Kidney (tissue), 14 donors: Measurements from ENCODE around the gene RYR2. TPM values are rescaled to one million over a fixed set of nuclear protein-coding genes. Genes with fewer than 3 reads are reported as not detected.

Experiments
- DNase-seq, 5 donors: peaks; one replicate each; pipeline ENCODE4 v3.0.0-alpha.2; 2013 to 2020
- FAIRE-seq: peaks from 2 replicates; lab custom pipeline; 2012; peaks lifted over from hg19 to GRCh38; lab: Jason Lieb, UNC
- H3K27ac ChIP-seq, 2 donors: one replicate each; pipeline ENCODE4 v1.7.0; 2013; ENCODE audit warnings: low read depth in 2 of 2, low read length in 2 of 2, inconsistent platforms in 1 of 2
- H3K27me3 ChIP-seq: one replicate; pipeline ENCODE4 v1.7.1; 2013; ENCODE audit warnings: low read length, inconsistent platforms; ENCODE audit not compliant: control insufficient read depth, insufficient read depth
- H3K36me3 ChIP-seq, 3 donors: one replicate each; pipeline versions ENCODE4 v1.7.0 to v1.7.1; 2013; ENCODE audit warnings: low read length in 3 of 3, control low read depth in 1 of 3, inconsistent platforms in 1 of 3; ENCODE audit not compliant: insufficient read depth in 3 of 3, control insufficient read depth in 2 of 3
- H3K4me1 ChIP-seq, 3 donors: one replicate each; pipeline versions ENCODE4 v1.7.0 to v1.7.1; 2013; ENCODE audit warnings: low read length in 3 of 3, inconsistent platforms in 1 of 3, low read depth in 1 of 3; ENCODE audit not compliant: control insufficient read depth in 2 of 3, insufficient read depth in 2 of 3
- H3K4me3 ChIP-seq, 3 donors: one replicate each; pipeline versions ENCODE4 v1.7.0 to v1.8.1; 2013; ENCODE audit warnings: low read length in 3 of 3, control low read depth in 1 of 3, inconsistent platforms in 1 of 3
- H3K9ac ChIP-seq, 3 donors: one replicate each; pipeline versions ENCODE4 v1.7.0 to v1.7.1; 2013; ENCODE audit warnings: low read length in 3 of 3, control low read depth in 1 of 3, inconsistent platforms in 1 of 3
- H3K9me3 ChIP-seq, 3 donors: one replicate each; pipeline versions ENCODE4 v1.7.0 to v1.7.1; 2013; ENCODE audit warnings: low read length in 3 of 3, control low read depth in 1 of 3, inconsistent platforms in 1 of 3; ENCODE audit not compliant: control insufficient read depth in 2 of 3, insufficient read depth in 1 of 3
- intact Hi-C: fragments of 100-400 bp; cut with DNase I; formaldehyde crosslinking; loops from one replicate; pipeline ENCODE4 v1.11.1; 2022
- polyA plus RNA-seq: library from polyadenylated mRNA; stranded (reverse); fragments of 350-450 nt; fragmentation: Illumina TruSeq; extraction: RNeasy Lipid Tissue Mini Kit (QIAGEN cat#74804); gene quantifications from one replicate; pipeline ENCODE4 v1.2.3, GENCODE V29; 2014; ENCODE audit warnings: low read depth, low replicate concordance; ENCODE audit not compliant: insufficient read depth
- total RNA-seq: library from RNA; stranded (reverse); fragmentation: NEBNext Ultra II Directional; extraction: Animal tissue kit (Norgen Biotek cat#: 25700); gene quantifications from one replicate; pipeline ENCODE4 v1.2.1, GENCODE V29; 2021
- TF ChIP-seq, protein P1 (sequence below): IDR thresholded peaks from 3 replicates; pipeline ENCODE4 v1.5.1; 2012; ENCODE audit warnings: mild to moderate bottlenecking, moderate library complexity, borderline replicate concordance; ENCODE audit not compliant: insufficient read depth; ENCODE audit errors: extremely low read depth
- donor health status: control.
- donor health status: control.
- donor health status: control.
- donor health status: control.
- donor health status: control.
- donor health status: DM: yes; HTN: yes; CAD: no.
- donor health status: Normal renal cell carcinoma (clear cell type).

The RYR2 gene
- total and polyA plus RNA-seq, 2 donors from 2014 or later = 0.28 to 0.60 TPM

DNA sequence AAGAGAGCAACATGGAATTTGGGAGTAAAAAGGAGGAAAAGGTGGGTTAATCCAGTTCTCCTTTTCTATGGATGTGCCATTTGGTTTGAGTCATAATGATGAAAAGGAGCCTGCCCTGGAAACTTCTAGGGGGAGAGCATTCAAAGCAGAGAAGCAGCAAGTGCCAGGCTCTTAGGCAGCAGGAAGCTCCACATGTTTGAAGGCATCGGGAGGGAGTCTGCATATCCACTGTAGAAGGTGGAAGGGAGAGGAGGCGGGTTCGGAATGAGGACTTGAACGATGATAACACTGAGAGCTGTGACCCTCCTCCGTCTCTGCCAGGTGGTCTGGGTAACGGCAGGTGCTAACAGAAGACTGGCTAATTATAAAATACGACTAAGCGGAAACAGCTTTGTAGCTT is 128.2 kb downstream of the RYR2 start:
- no peak overlapping the region for H3K27ac ChIP-seq
- no peaks in the 10 kb centered on the region for H3K9me3 ChIP-seq
- DNase-seq (no peak), FAIRE-seq (no peak)
- H3K27me3 ChIP-seq = no peaks in the 10 kb centered on the region
- intact Hi-C loops = no loop called here
- H3K4me1 ChIP-seq = no peaks in the 10 kb centered on the region
- TF ChIP-seq, protein P1, sequence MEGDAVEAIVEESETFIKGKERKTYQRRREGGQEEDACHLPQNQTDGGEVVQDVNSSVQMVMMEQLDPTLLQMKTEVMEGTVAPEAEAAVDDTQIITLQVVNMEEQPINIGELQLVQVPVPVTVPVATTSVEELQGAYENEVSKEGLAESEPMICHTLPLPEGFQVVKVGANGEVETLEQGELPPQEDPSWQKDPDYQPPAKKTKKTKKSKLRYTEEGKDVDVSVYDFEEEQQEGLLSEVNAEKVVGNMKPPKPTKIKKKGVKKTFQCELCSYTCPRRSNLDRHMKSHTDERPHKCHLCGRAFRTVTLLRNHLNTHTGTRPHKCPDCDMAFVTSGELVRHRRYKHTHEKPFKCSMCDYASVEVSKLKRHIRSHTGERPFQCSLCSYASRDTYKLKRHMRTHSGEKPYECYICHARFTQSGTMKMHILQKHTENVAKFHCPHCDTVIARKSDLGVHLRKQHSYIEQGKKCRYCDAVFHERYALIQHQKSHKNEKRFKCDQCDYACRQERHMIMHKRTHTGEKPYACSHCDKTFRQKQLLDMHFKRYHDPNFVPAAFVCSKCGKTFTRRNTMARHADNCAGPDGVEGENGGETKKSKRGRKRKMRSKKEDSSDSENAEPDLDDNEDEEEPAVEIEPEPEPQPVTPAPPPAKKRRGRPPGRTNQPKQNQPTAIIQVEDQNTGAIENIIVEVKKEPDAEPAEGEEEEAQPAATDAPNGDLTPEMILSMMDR = no peak
- no peak overlapping the region for H3K9ac ChIP-seq
- H3K36me3 ChIP-seq = no peaks in the 10 kb centered on the region
- H3K4me3 ChIP-seq = no peak overlapping the region

DNA sequence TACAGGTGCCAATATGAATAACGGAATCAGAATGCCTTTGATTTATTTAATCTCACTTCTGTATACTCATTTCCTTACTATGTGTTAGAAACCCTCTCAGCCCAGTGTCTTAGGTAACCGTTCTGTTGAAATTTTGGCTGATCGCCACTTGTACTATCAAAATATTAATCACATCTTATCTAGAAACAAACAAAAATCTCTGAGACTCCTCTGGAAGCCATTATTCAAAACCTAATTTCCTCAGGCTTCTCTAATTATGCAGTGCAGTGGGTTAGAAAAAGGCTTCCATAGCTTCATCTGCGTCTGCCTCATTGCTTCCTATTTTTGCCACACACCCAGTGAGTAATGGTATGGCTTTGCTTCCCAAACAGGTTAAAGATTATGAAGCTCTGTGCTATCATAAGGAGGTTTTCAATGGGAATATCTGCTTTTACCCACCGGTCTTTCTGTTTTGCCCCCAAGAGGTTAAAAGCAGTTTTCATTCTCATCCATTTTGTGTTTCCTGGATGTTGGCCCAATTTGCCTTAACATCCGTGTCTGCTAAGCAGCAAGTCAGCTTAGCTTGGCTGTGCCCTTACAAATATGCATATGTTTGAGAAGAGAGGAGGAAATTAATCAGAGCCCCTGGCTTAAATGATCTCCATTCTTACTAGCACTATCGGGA is 129.6 kb downstream of the RYR2 start:
- FAIRE-seq (no peak), DNase-seq (peak in 2 of 5 donors; percentile 30 to 39)
- intact Hi-C loops = no loop called here
- Histone ChIP-seq H3K27ac (no peak overlapping the region), H3K9ac (no peak overlapping the region), H3K27me3 (no peaks in the 10 kb centered on the region), H3K4me3 (no peak overlapping the region), H3K4me1 (no peaks in the 10 kb centered on the region), H3K36me3 (no peaks in the 10 kb centered on the region), H3K9me3 (no peaks in the 10 kb centered on the region)
- TF ChIP-seq, protein P1 = no peak

DNA sequence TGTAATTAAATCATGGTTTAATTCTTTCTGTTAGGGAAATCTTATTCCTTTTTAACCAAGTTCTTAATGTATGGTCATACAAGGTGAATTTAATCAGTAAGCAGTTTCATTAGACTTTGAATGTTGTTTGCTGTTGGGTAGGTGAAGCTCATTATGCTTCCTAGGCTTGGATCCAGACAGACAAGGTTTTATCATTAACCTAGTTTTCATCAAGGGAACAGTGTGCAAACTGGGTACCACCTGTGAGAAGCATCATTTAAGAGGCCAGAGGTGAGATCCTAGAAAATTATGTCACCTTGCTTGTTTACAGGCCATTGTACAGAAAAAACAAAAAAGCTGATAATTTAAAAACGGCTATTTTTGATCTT is 130.1 kb downstream of the RYR2 start:
- Histone ChIP-seq H3K9ac (no peak overlapping the region), H3K4me3 (no peak overlapping the region)

More for the DNA sequence above, 130.1 kb downstream of the RYR2 start:
- Histone ChIP-seq H3K27ac (no peak overlapping the region), H3K4me1 (no peaks in the 10 kb centered on the region), H3K27me3 (no peaks in the 10 kb centered on the region), H3K9me3 (no peaks in the 10 kb centered on the region), H3K36me3 (no peaks in the 10 kb centered on the region)
- TF ChIP-seq, protein P1 = no peak
- FAIRE-seq (no peak), DNase-seq (no peak)
- intact Hi-C loops = no loop called here
